Adrenal gland (tissue), 5 donors: ENCODE data around the gene BSN.

Experiments used
- CTCF ChIP-seq, 6 experiments: fragments of 450-650 bp in 4 of 6; fragments of 200-600 bp in 2 of 6; sonication (generic) in 1 of 6; IDR thresholded peaks; 1 replicate in 5 of 6; 2 replicates in 1 of 6; pipeline versions ENCODE4 v1.5.1 to v1.8.0; 2016 to 2021; ENCODE audit warnings: antibody characterized with exemption in 6 of 6, mild to moderate bottlenecking in 2 of 6, moderate library complexity in 1 of 6
- POLR2A ChIP-seq, 2 donors: fragments of 450-650 bp; IDR thresholded peaks; one replicate each; pipeline ENCODE4 v1.6.1; 2017; ENCODE audit warnings: antibody characterized with exemption in 2 of 2, mild to moderate bottlenecking in 2 of 2, moderate library complexity in 1 of 2
- donor health status: DM: no; HTN: no; CAD: no.

- TF ChIP-seq POLR2A (IDR thresholded peaks at IDR 0.05) = no peak
- TF ChIP-seq CTCF (IDR thresholded peaks at IDR 0.05) = no peak
These were observed 152.3 kb downstream of the BSN start for GRCh38 chr3:49706456-49707112.
